Activated CD4-positive, alpha-beta T cell treated with anti-CD3 and anti-CD28 coated beads for 1 hour (primary cell): ENCODE results near the gene FRMPD2.
"Not testable (repeated sequence)": the region's sequence is repeated elsewhere in the genome, so short reads cannot be mapped to it uniquely, and the experiment has no call there.

Experiments
- DNase-seq: peaks from one replicate; pipeline ENCODE4 v3.0.0-alpha.2; 2020

Gene FRMPD2

DNA sequence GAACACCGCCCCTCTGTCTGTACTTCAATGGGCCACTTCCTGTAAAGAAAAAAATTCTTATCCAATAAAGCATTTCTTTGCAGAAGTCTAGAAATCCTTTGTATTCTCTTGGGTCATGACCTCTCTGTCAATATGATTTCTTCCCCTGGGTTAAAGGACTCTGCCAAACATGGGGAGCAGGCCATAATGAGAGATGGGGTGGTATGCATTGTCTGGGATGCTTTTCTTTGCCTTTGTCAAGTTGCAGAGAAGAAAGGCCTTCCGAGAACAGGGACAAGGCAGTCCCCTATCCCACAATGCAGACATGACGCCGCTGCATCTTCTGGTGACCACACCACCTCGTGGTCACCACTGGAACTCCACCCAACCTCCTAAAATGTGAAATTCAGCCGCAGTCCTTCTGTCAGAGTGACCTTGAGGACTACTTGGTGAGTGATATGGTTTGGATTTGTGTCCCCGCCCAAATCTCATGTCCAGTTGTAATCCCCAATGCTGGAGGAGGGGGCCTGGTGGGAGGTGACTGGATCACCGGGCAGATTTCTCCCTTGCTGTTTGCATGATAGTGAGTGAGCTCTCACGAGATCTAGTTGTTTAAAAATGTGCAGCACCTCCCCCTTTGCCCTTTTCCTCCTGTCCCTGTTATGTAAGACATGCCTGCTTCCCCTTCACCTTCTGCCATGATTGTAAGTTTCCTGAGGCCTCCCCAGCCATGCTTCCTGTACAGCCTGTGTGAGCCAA is 15.2 kb upstream of the FRMPD2 start:
- DNase-seq: no peak

DNA sequence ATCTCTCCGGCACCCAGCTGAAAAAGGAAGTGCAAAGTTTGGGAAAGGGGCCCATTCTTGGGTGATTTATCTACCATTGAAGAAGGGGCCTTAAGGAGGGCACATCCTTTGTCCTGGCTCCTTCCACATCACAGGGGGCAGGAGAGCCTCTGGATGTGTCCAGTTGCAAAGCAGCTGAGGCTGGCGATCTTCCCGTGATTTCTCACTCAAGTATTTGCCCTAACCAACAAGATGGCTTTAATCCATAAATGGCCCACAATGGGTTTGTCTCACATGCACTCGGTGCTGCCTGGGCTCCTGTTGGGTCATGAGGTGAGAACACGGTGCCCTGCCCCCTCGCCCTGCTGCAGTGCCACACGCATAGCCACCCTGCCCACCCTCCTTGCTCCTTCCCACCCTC is 14.2 kb upstream of the FRMPD2 start:
- DNase-seq: no peak

DNA sequence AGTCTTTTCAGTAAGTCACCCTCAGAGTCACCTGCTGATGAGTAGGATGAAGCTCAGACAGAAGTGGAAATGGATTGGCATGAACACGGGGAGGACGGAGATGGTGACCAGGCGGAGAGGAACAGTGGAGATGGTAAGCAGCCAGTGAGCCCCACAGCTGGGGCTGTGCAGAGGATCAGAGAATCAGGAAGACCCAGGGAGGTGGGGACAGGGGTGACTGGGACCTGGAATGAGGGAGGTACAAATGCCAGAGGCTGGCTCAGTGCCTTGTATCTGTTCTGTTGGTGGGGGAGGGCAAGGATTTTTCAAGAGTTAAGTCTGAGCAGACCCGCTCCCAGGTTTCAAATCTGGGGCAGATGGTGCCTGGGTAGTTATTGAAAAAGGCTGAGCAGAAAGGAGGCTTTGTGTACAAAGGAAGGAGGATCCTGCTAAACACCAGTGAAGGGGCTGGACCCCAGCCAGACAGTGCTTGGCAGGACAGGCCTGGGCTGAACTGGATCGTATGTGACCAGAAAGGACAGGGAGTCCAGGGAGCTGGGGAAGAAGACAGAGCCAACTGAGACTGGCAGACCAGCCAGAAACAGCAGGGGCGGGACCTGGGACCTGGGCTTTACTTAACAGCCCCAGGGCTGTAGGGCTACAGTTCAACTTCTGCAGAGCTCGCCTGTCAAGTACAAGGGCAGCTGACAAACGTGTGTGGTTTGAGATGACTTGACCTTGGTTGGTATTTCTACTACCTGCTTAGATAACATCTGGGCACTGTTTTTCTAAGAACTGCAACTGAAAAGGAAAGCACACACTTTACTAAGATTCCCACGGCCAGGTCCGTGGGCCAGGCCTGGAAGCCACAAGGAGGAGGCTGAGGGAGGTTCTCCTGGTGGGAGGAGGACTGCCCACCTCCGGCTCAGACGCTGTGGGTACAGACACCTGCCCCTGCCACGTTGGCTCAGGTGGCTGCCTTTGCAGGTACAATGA is 13.2 kb upstream of the FRMPD2 start:
- no peak for DNase-seq

DNA sequence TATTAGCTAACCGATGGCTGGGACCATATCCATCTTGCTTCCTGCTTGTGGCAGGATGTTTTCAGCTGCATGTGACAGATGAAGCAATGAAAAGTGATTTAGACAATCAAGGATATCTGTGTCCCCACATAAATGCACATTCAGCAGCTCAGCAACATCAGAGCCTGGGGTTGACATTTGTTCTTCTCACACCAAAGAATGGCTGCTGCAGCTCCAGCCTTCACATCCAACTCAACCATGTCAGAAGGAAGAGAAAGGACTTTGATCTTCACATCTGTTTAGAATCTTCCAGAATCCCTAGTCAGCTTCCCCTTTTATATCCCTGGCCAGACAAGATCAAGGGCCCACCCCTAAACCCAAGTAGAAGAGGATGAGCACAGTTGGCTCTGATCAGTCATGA is 11.9 kb upstream of the FRMPD2 start:
- DNase-seq: no peak

DNA sequence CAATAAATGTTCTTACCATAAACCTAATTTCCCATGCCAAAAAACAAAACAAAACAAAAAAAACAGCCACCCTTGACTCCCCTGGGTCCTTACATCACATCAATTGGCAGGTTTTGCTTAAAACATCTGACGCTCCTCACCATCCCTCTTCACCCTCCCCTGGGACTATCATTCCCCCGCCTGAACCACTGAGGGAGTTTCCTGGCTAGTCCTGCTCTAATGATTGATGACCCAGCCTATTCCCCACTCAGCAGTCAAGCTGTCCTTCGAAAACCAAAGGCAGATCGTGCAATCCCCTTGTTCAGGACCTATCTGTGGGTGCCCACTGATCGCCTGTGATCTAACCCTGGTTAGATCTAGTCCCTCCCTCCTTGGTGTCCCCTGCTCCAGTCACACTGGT is 11.2 kb upstream of the FRMPD2 start:
- DNase-seq: no peak

DNA sequence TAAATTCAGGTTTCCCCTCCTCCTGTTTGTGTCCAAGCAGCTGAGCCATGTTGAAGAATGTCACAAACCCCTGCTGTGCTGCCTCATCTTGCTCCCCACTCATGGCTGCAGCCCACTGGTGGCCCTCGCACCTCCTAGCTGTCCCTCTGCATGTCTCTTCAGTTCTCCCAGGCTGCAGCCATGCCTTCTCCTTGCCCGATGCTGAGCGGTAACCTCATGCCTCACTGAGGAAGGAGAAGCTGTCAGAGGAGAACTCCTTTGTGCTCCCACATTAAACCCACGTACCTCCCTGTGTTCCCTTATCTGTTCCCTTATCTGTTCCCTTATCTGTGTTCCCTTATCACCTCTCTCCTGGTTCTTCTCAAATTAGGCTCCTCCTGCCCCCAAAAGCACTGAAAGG is 10.3 kb upstream of the FRMPD2 start:
- no peak for DNase-seq

DNA sequence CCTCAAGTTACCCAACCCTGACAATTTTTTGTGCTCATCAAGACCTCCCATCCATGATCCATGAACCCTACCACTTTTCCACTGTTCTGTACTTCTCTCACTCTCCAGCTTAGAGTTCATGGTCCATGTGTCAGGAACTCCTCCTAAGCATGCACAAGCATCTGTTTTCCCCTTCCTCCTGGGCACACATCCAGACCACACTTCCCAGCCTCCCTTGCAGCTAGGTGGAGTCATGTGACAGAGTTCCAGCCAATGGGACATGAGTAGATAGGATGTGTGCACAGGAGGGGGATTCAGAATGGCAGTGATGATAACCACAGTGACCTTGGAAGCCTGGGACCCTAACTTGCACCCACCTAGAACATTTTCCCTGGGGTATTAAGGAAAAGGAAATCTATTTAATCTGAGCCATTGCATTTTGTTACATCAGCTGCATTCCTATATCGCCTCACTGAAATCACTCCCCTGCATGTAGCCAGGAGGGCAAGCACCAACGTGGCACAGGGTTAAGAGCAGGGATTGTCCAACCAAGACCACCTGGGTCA is 9.6 kb upstream of the FRMPD2 start:
- no peak for DNase-seq

DNA sequence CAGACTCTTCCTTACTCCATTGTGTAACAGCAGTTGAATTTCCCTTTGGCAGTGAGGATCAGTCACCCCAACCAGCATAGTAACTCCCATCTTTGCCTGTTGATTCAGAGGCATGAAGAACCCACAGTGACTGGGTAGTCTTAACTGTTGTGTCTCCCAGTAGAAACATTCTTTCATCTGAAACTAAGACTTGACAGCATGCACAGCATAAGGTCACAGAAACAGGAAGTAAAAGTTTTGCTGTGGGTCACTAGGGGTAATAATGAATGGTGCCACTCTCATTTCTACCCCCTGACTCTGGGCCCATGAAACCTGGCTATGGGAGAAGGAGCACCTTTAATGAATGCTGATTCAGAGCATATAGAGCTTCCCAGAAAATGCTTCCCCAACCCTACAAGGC is 8.3 kb upstream of the FRMPD2 start:
- DNase-seq: no peak

DNA sequence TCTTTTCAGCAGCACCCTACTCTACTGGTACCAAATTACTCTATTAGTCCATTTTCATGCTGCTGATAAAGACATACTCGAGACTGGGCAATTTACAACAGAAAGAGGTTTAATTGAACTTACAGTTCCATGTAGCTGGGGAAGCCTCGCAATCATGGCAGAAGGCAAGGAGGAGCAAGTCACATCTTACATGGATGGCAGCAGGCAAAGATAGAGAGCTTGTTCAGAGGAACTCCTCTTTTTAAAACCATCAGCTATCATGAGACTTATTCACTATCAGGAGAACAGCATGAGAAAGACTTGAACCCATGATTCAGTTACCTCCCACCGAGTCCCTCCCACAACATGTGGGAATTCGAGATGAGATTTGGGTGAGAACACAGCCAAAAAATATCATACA is 7.2 kb upstream of the FRMPD2 start:
- not testable (repeated sequence) for DNase-seq

DNA sequence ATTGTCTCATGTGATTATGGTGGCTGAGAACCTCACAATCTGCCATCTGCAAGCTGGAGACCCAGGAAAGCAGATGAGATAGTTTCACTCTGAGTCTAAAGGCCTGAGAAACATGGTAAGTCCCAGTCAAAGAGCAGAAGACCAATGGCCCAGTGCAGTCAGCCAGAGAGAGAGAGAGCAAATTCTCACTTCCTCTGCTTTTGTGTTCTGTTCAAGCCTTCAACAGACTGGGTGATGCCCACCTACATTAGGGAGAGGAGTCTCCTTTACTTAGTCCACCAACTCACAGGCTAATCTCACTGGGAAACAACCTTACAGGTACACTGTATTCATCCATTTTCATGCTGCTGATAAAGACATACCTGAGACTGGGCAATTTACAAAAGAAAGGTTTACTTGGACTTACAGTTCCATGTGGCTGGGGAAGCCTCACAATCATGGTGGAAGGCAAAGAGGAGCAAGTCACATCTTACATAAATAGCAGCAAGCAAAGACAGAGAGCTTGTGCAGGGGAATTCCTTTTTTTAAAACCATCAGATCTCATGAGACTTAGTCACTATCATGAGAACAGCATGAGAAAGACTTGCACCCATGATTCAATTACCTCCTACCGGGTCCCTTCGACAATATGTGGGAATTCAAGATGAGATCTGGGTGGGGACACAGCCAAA is 4.7 kb upstream of the FRMPD2 start:
- DNase-seq: no peak

DNA sequence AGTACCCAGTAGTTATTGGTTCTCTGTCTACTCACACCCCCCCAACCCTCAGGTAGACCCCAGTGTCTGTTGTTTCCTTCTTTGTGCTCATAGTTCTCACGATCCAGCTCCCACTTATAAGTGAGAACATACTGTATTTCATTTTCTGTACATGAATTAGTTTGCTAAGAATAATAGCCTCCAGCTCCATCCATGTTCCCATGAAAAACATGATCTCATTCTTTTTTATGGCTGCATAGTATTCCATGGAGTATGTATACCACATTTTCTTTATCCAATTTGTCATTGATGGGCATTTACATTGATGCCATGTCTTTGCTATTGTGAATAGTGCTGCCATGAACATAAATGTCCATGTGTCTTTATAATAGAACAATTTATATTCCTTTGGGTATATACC is 2.6 kb upstream of the FRMPD2 start:
- DNase-seq: no peak

DNA sequence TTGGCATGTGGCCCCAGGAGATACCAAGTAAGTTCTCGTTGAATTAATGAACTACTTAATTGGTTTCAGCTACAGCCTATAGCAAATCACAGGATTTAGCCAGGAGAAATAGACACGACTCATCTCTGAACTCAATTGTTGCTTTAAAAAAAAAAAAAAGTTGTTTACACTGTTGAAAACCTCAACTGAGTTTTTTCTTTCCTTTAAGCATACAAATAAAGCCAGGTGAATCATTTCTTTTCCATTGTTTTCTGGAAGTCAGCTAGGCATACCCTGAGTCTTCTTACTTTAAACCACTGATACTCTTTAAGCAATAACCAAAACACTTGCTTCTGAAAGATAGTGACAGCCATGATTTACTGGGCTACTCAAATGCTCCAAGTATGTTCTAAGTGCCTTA is 755 bp downstream of the FRMPD2 start:
- DNase-seq: no peak

DNA sequence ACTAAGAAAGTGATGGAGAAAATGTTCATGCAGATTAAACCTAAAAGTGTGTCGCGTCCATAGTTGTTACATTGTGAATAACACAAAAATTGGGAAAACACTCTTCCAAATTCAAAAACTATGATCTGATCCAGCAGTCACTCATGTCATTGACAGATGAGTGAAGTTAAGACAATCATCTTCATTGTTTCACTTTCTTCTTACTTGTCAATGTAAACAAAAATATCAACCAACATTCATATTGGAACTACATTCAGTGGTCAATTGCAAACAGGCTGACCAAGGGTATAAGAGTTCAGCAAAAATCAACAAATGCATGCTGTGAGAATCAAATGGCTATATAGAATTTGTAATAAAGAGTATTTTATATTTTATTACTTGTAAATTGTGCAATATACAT is 1.8 kb downstream of the FRMPD2 start:
- DNase-seq: no peak

DNA sequence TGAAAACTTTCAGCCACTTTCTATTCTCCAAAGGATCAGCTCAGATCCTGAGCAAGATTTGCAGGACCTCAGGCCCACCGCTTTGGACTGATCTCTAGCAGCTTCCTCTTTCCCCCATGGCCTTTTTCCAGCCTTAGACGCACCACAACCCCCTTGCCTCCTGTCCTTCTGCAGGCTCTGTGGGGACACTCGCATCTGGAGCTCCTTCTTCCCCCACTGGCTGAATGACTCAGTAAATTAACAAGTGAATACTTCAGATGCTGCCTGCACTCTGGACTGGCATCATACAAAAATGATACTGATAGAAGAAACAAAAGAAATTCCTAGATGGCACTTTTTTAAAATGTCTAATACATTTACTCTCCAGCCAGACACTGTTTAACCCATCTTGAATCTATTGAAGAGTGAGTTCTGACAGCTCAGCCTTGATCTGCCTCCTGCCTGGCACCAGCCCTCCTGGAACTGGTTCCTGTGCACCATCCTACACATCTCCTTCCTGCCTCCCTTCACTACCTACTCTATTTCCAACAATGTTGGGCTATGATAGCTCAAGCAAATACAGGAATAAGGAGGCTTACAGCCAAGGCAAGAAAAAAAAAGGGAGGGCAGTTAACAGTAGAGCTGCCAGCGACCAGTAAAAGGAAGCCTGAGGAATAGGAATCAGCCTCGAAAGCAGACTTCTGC is 3.3 kb downstream of the FRMPD2 start:
- DNase-seq: no peak

DNA sequence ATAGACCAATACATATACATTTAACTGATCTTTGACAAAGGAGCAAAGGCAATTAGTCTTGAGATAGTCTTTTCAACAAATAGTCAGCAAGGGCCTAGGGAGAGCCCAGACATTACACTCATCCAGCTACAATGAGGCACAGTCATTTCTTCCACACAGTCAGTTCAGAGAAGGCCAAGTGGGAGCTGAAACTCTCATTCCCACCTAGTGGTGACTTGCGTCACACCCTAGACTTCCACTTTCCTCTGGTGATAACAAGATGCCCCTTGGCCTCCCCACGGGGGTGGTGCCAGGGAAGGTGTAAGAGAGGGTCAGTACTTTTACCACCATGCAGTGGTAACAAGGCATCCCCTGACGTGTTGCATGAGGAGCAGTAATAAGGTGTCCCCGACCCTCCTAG is 8.0 kb downstream of the FRMPD2 start:
- DNase-seq: no peak

DNA sequence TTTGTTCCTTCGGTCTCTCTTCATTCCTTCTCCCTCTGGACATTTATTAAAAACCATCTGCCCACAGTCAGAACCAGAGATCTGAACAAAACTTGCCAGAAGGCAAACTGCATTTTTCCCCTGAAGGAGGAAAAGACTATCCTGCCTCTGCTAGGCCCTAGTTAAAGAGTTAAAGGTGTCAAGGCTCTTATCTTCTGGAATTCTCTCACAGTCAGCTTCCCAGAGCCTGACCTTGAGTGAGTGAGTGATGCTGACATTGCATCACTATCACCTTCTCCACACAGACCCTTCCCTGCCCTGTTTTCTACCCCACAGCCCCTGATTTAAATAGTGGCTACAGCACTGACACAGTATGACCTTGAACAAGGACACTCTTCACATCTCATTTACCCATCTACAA is 16.4 kb downstream of the FRMPD2 start:
- DNase-seq: no peak

DNA sequence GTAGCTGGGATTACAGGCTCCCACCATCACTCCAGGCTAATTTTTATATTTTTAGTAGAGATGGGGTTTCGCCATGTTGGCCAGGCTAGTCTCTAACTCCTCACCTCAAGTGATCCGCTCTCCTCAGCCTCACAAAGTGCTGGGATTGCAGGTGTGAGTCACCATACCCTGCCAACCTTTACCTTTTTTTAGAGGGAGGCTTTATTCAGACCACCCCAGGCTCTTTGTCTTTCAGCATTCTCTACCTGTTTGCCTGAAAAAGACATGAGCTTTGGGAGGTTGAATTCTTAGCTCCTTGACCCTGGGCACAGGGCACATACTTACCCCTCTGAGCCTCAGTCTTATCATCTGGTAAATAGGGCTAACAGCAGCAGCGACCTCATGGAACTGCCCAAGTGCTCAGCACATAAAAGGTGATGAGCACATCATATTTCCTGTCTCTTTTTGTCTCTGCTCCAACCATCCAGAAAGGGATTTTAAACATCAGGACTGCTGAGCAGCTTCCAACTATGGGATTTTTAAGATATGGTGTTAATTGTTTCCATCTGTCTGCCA is 17.0 kb downstream of the FRMPD2 start:
- no peak for DNase-seq

DNA sequence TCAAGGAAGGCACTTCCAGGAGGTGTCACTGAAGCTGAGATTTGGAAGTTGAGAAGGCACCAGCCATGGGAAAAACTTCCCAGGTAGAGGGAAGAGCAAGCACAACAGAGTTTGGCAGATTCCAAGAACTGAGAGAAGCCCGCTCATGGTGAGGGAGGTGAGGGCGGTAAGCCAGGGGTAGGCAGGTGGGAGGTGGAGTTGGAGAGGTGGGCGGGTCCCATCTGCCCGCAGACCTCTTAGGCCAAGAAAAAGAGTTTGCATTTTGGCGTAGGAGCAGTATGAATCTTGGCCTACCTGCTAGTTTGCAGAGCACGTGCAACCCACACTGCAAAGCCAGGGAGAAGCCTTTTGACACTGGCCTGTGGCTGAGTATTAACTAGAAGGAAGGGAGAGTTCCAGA is 18.8 kb downstream of the FRMPD2 start:
- DNase-seq: no peak

DNA sequence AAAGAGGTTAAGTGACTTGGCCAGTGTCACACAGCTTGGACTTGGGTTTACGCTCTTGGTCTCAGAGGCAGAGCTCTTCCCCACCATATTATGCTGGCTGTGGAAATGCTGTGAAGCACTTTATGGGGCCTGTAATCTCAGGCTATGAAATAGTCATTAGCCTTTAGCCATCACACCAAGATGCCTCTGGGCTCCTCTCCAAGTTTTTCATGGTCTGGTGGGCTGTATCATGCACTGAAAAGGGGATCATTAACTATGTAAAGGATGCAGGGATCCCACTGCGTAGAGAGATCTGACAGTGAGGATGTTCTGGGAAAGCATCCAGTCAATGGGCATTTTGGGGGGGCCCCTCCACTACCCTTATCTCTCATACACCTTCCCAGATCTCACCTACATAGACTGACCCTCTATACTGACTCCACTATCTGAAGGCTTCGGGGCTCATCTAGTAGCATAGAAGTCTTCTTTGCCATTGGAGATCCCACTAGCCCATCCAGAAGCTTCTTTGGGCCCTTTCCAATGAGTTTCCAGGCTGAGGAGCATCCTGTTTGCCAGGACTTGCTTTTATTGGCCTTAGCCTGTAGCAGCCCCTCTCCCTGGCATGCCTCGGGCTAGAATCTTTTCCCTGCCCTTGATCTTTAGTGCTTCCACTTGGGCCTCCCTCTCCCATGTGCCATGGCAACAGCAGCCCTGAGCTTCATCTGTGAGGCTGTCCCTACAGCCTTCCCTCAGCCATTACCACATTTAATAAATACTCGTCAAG is 19.6 kb downstream of the FRMPD2 start:
- no peak for DNase-seq

DNA sequence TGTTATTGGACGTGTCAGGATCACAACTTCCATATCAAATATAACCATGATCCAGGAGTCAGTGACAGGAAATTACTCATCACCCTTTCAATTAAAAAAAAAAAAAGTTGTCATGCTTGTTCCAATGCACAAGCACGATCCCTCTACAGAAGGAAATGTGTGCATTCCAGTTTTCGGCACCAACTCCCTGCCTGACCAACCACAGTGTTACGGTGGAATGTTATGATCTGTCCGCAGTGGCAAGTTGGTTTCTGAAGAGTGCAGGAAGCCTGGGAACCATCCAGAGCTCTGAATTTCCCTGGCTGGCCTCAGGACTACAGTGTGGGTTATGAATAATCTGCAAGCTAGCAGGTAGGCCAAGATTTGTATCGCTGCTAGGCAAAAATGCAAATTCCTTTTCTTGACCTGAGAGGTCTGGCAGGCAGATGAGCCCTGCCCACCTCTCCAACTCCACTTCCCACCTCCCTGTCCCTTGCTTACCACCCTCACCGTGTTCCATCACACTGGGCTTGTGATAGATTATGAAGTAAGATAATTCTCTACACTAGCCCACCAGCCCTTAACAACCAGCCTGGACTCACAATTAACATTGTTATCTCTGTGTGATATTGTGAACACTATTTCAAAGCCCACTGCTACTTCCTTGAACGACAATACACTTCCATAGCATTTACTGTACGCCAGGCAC is 20.4 kb downstream of the FRMPD2 start:
- DNase-seq: no peak

DNA sequence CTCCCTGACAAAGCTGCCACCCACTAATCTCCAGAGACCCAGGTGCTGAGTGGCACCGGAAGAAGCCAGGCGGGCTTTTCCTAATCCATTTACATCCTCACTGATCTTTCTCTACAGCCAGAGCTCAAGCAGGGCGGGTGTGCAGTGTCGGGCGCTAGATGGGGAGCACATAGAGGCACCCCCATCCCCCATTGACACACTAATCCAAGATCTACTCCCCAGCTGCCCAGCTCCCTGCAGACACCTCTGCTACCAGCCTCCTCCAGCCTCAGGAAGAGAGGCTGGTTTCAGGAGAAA is 22.2 kb downstream of the FRMPD2 start:
- DNase-seq: no peak
